SW 1271 (cell line): ENCODE results near the gene CAPN5.
"Not testable (repeated sequence)": the region's sequence is repeated elsewhere in the genome, so short reads cannot be mapped to it uniquely, and the experiment has no call there.

Source experiments
- DNase-seq, 2 experiments: peaks; one replicate each; lab custom pipeline; 2025; lab: John Stamatoyannopoulos, UW

CAPN5 gene

GRCh38 chr11:77066229-77067042, at the start of gene CAPN5:
TSS of gene CAPN5 (plus strand) at chr11:77066971. CDS start at chr11:77084887, 17,916 bp downstream.
- peak; percentile 78 to 88 for DNase-seq

GRCh38 chr11:77018396-77018924, 48.3 kb upstream of the CAPN5 start:
- not testable (repeated sequence) for DNase-seq

DNA sequence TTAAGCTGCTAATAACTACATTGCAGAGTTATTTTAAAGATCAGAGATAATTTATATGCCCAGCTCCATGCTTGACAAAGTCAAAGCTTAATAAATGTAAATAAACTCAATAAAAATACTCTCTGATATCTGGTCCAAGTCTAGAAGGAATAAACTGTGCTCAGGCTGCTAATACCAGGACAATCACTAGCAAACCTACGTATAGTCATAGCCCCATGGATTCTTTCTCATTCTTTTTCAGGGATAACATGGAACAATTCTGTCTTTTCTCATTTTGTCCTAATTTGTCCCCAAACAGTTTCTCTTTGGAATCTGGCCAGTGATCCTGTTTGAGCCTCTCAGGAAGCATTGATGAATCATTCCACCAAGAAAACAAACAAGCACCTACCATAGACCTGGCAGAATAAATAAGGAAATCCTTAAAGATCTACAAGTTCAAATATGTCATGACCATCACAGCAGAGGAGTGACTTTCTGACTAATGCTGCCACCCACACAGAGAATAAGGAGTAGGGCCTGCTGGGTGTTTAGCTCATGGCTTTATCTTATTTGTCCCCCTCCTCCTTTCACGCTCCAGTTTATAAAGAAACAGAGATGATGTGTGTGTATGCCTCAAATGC, 46.7 kb upstream of the CAPN5 start:
- peak in 1 of 2 experiments; percentile 40 for DNase-seq

DNA sequence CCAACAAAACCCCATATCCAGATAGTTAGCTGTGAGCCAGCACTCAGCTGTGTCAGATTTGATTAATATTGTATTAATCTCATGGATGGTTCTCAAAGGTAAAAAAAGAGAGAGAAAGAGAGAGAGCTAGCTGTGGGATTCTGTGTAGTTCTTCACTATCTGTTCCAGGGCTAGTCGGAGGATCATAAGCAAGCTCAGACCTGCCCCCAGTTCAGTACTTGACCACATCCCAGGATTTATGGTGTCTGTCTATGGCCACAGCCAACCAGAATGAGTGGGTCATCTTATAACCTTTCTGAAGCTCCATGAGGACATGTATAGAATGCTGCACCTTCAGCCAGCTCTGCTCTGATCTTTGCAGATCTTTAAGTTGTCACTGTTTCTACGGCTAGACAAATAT, 46.0 kb upstream of the CAPN5 start:
- DNase-seq: no peak

DNA sequence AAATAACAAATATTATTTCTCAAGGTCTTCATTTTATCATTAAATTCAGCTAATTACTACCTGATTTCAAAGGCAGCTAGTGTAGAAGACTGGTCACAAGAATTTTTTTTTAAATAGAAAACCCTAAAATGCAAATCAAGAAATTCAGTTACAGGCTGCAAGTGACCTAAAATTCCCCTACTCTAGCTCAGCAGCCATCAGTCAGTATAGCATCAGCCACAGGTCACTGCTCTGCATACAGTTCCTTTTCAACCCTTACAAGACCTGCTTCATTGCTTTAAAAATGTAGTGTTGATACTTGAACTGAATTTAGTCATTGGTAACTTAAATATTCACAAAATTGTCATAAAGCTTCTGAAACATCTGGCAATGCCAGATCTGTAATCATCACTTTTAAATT, 42.0 kb upstream of the CAPN5 start:
- DNase-seq: no peak

- DNase-seq: no peak
These were observed 40.5 kb upstream of the CAPN5 start for GRCh38 chr11:77026221-77026620.

DNA sequence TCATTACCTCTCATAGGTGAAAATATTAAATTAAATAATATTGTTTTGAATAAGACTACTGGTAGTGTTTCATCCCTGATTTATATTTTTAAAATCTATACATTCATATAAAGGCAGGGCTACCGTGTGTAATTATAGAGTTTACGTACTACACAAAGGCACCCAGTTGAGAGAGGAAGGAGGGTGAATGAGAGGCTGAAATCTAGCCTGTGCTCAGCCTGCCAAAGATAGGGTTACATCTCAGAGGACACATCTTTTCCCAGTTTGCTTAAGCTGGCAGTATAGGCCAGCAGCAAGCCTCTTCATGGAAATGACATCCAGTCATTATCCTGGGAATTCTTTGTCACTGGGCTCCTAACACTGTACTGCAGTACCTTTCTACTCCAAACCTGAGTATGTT, 40.0 kb upstream of the CAPN5 start:
- DNase-seq: no peak

GRCh38 chr11:77027275-77027674, 39.5 kb upstream of the CAPN5 start:
- DNase-seq: no peak

DNA sequence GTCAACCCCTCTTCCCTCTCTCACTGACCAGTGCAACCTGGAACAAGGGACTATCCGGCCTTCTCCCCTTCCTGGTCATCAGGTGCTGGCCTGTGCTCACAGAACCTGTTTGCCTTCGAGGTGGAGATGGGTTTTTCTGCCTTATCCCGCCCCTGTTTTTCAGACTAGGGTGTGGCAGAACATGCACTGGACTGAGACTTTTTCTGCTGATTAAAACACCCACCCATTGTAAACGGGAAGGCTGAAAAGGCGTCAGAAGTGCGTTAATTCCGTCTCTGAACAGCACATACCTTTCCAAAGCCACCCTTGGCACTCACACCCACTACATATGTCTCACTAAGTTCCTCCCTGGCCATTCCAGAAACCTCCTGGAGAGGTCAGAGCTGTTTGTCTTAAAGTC, 36.9 kb upstream of the CAPN5 start:
- DNase-seq: no peak

GRCh38 chr11:77030834-77031414, 35.8 kb upstream of the CAPN5 start:
- DNase-seq: no peak

DNA sequence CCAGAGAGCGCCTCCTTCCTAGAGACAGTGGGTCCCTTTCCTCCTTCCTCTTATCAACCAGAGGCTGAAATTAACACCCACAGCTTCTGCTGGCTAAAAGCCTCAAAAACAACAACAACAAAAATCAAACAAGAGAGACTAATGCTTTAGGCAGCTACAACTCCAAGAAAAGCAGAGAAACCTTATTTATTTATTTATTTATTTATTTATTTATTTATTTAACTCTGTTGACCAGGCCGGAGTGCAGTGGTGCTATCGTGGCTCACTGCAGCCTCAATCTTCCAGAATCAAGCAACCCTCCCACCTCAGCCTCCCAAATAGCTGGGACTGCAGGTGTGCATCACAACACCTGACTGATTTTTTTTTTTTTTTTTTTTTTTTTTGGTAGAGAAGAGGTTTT, 35.2 kb upstream of the CAPN5 start:
- no peak for DNase-seq

DNA sequence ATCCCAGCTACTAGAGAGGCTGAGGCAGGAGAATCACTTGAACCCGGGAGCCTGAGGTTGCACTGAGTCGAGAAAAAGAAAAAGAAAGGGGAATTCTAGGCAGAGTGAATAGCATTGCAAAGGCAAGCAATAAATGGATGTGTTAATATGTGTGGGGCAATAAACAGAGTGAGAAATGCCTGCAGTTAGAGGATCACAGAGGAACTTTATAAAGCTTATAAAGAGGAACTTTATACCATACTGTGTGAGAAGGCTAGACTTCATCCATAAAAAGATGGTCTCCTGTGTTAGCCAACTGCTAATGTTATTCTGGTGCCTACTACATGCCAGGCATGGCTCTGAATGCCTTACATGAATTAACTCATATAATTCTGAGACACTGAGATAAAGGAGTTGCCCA, 31.7 kb upstream of the CAPN5 start:
- no peak for DNase-seq

GRCh38 chr11:77035580-77035979, 31.2 kb upstream of the CAPN5 start:
- no peak for DNase-seq

DNA sequence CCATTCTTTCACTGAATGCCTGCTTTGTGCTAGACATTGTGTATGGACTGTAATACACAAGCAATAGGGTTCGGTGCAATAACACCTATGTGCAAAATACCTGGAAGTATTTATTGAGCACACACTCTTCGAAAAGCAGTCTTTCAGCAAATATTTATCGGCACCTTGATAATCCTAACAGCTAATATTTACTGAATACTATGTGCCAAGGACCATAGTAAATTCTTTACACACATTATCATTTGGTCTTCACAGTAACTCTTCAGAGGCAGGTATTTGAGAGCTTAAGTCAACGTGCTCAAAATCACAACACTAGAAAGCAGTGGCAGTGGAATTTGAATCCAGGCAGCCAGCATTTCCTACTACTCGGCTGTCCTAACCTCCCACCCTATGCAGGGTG, 30.4 kb upstream of the CAPN5 start:
- no peak for DNase-seq

GRCh38 chr11:77037057-77037456, 29.7 kb upstream of the CAPN5 start:
- no peak for DNase-seq

- no peak for DNase-seq
These were observed 28.5 kb upstream of the CAPN5 start for GRCh38 chr11:77038029-77038824.

- no peak for DNase-seq
These were observed 27.9 kb upstream of the CAPN5 start for GRCh38 chr11:77038825-77039326.

DNA sequence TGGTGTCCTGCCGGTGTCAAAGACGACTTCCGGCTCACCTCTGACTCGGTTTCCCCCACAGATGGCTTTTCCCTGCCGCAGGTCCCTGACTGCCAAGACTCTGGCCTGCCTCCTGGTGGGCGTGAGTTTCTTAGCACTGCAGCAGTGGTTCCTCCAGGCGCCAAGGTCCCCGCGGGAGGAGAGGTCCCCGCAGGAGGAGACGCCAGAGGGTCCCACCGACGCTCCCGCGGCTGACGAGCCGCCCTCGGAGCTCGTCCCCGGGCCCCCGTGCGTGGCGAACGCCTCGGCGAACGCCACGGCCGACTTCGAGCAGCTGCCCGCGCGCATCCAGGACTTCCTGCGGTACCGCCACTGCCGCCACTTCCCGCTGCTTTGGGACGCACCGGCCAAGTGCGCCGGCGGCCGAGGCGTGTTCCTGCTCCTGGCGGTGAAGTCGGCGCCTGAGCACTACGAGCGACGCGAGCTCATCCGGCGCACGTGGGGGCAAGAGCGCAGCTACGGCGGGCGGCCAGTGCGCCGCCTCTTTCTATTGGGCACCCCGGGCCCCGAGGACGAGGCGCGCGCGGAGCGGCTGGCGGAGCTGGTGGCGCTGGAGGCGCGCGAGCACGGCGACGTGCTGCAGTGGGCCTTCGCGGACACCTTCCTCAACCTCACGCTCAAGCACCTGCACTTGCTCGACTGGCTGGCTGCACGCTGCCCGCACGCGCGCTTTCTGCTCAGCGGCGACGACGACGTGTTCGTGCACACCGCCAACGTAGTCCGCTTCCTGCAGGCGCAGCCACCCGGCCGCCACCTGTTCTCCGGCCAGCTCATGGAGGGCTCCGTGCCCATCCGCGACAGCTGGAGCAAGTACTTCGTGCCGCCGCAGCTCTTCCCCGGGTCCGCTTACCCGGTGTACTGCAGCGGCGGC, 27.0 kb upstream of the CAPN5 start:
- DNase-seq: peak in 1 of 2 experiments; percentile 24

DNA sequence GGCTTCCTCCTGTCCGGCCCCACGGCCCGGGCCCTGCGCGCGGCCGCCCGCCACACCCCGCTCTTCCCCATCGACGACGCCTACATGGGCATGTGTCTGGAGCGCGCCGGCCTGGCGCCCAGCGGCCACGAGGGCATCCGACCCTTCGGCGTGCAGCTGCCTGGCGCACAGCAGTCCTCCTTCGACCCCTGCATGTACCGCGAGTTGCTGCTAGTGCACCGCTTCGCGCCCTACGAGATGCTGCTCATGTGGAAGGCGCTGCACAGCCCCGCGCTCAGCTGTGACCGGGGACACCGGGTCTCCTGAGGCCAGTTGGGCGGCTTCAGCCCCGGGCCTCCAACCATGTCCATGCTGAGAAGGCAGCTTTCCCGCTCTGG, 26.4 kb upstream of the CAPN5 start:
- DNase-seq: no peak

GRCh38 chr11:77040889-77041288, 25.9 kb upstream of the CAPN5 start:
- DNase-seq: no peak
